ENCODE measurements around the gene TAS1R1. TPM values are rescaled to one million over a fixed set of nuclear protein-coding genes. Genes with fewer than 3 reads are reported as not detected.

The TAS1R1 gene
- total RNA-seq, 2 experiments from 2014 or later: not detected

- intact Hi-C loops (cut with micrococcal nuclease): no loop called here
- ChIA-PET CTCF (interaction anchor here (1.2 kb wide), 1 partner anchor 30 kb away, joined by 4 read pairs; the partner anchor contains the start of gene NOL9), POLR2A (interaction anchor here (1.8 kb wide), 1 partner anchor 9 kb away, joined by 6 read pairs; no protein-coding TSS in a partner anchor)
- no peaks in the 10 kb centered on the region for H3K27me3 Mint-ChIP-seq
- peak overlapping the region; percentile 1 for H3K27ac Mint-ChIP-seq
- H3K9me3 Mint-ChIP-seq: no peaks in the 10 kb centered on the region
- peaks cover 7% of the 10 kb centered on the region for H3K36me3 Mint-ChIP-seq (ENCODE audit: low read depth)
- no peak for TF ChIP-seq CTCF (IDR thresholded peaks at IDR 0.05)
- H3K4me3 Mint-ChIP-seq: no peak overlapping the region
- H3K4me1 Mint-ChIP-seq (ENCODE audit: low read depth): peaks cover 35% of the 10 kb centered on the region
- no peak for DNase-seq
- no peak for ATAC-seq
Measured at GRCh38 chr1:6584126-6585080, 29.3 kb downstream of the TAS1R1 start.

DNA sequence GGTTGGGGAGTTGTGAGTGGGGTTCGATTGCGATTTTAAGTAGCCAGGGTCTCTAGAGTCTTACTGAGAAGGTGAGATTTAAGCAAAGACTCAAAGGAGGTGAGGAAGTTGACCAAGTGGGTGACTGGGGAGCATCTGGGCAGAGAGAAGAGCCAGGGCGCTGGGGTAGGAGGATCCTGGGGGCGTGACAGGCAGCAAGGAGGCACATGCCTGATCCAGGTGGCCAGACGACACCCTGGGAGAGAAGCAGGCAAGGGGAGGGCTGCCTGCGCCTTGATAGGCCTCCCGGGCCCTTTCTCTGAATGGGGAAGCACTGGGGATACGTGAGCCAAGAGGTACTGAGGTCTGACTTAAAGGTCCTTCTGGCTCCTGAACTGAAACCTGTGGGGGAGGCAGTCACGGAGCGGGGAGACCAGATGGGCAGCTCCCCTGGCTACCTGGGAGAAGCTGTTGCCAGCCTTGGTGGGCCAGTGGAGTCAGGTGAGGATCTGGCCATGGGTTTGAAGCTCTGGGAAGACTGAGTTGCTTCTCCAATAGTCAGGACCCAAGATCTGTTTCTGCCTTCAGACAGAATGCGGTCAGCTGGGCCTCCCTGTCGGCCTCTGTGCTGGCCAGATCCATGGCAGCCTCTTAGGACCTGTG lies 30.1 kb downstream of the TAS1R1 start:
- H3K27ac Mint-ChIP-seq: peak overlapping the region; percentile 1
- DNase-seq (no peak), ATAC-seq (no peak)
- TF ChIP-seq CTCF (IDR thresholded peaks at IDR 0.05): no peak
- no peaks in the 10 kb centered on the region for H3K9me3 Mint-ChIP-seq
- ChIA-PET POLR2A (interaction anchor here (0.7 to 1.1 kb wide), 2 partner anchors 12 to 13 kb away, joined by 3 read pairs; no protein-coding TSS in a partner anchor), CTCF (no interaction called here)
- intact Hi-C loops (cut with micrococcal nuclease): no loop called here
- H3K36me3 Mint-ChIP-seq (ENCODE audit: low read depth): peaks cover 7% of the 10 kb centered on the region
- H3K27me3 Mint-ChIP-seq: no peaks in the 10 kb centered on the region
- peaks cover 30% of the 10 kb centered on the region for H3K4me1 Mint-ChIP-seq (ENCODE audit: low read depth)
- H3K4me3 Mint-ChIP-seq: no peak overlapping the region

GRCh38 chr1:6585841-6586240 lies 30.7 kb downstream of the TAS1R1 start:
- Mint-ChIP-seq H3K27me3 (no peaks in the 10 kb centered on the region), H3K36me3 (ENCODE audit: low read depth) (peaks cover 12% of the 10 kb centered on the region), H3K27ac (no peak overlapping the region), H3K4me3 (no peak overlapping the region), H3K4me1 (ENCODE audit: low read depth) (peaks cover 27% of the 10 kb centered on the region), H3K9me3 (no peaks in the 10 kb centered on the region)
- no peak for TF ChIP-seq CTCF (IDR thresholded peaks at IDR 0.05)
- DNase-seq (no peak), ATAC-seq (no peak)
- intact Hi-C loops (cut with micrococcal nuclease): no loop called here
- CTCF ChIA-PET: no interaction called here
- POLR2A ChIA-PET: interaction anchor here (0.7 to 1.1 kb wide), 2 partner anchors 11 to 13 kb away, joined by 3 read pairs; no protein-coding TSS in a partner anchor

- Mint-ChIP-seq H3K4me3 (no peak overlapping the region), H3K27ac (no peak overlapping the region), H3K27me3 (no peaks in the 10 kb centered on the region), H3K9me3 (no peaks in the 10 kb centered on the region), H3K4me1 (ENCODE audit: low read depth) (peaks cover 25% of the 10 kb centered on the region), H3K36me3 (ENCODE audit: low read depth) (peaks cover 10% of the 10 kb centered on the region)
- intact Hi-C loops (cut with micrococcal nuclease): no loop called here
- ATAC-seq (no peak), DNase-seq (no peak)
- POLR2A ChIA-PET: interaction anchor here (1.1 to 1.5 kb wide), 2 partner anchors 10 to 16 kb away, joined by 3 to 5 read pairs; no protein-coding TSS in a partner anchor
- TF ChIP-seq CTCF (IDR thresholded peaks at IDR 0.05): no peak
- CTCF ChIA-PET: interaction anchor here (1.5 kb wide), 1 partner anchor 14 kb away, joined by 7 read pairs; no protein-coding TSS in a partner anchor
Measured at GRCh38 chr1:6586404-6586816, 31.3 kb downstream of the TAS1R1 start.

Measured in activated CD8-positive, alpha-beta T cell treated with anti-CD3 and anti-CD28 coated beads for 36 hours (primary cell).